Body of pancreas (tissue), 4 donors: ENCODE data around the gene THSD7B. TPM values are rescaled to one million over a fixed set of nuclear protein-coding genes. Genes with fewer than 3 reads are reported as not detected.

Experiments
- ATAC-seq: fragments of 150-250 bp; one replicate; pipeline ENCODE4 v1.9.1; 2016
- DNase-seq, 4 donors: peaks; one replicate each; pipeline ENCODE4 v3.0.0-alpha.2; 2019
- H3K27ac ChIP-seq, 4 donors: fragments of 200-600 bp; sonication (generic); 1 replicate in 3 of 4; 2 replicates in 1 of 4; pipeline versions ENCODE4 v1.5.1 to v1.6.1; 2016 to 2019; ENCODE audit warnings: mild to moderate bottlenecking in 1 of 4, mixed read lengths in 1 of 4, moderate library complexity in 1 of 4
- H3K27me3 ChIP-seq, 2 donors: fragments of 200-600 bp; sonication (generic); one replicate each; pipeline ENCODE4 v1.6.0; 2016; ENCODE audit warnings: mild to moderate bottlenecking in 1 of 2
- H3K36me3 ChIP-seq, 2 donors: fragments of 200-600 bp; sonication (generic); replicated peaks in 1 of 2; 2 replicates each; pipeline ENCODE4 v1.5.1; 2016; ENCODE audit warnings: low read depth in 2 of 2; ENCODE audit not compliant: insufficient read depth in 1 of 2
- H3K4me1 ChIP-seq: fragments of 200-600 bp; sonication (generic); one replicate; pipeline ENCODE4 v1.6.0; 2016
- H3K4me3 ChIP-seq, 2 donors: fragments of 200-600 bp; sonication (generic); 1 replicate in 1 of 2; 2 replicates in 1 of 2; pipeline ENCODE4 v1.5.1; 2016 to 2019
- H3K9me3 ChIP-seq, 3 donors: fragments of 200-600 bp; sonication (generic); 1 replicate in 2 of 3; 2 replicates in 1 of 3; pipeline ENCODE4 v1.5.1; 2016
- CTCF ChIP-seq, 7 experiments: fragments of 450-650 bp in 4 of 7; fragments of 200-600 bp in 3 of 7; sonication (generic) in 3 of 7; IDR thresholded peaks; one replicate each; pipeline ENCODE4 v1.5.1; 2016 to 2019; ENCODE audit warnings: antibody characterized with exemption in 7 of 7
- POLR2A ChIP-seq, 3 donors: fragments of 450-650 bp; IDR thresholded peaks; one replicate each; pipeline ENCODE4 v1.6.1; 2016; ENCODE audit warnings: antibody characterized with exemption in 3 of 3, mild to moderate bottlenecking in 2 of 3
- WGBS, 2 donors: methylation state at CpG; one replicate each; pipeline ENCODE4 v1.1.5; 2017; 5-methylcytosine and 5-hydroxymethylcytosine counted together
- intact Hi-C: fragments of 100-400 bp; cut with DNase I; formaldehyde crosslinking; loops from one replicate; pipeline ENCODE4 v1.15.1; 2023
- total RNA-seq, 2 donors: library from RNA; depleted of rRNA; stranded (reverse); fragments of >200 nt; gene quantifications; one replicate each; pipeline ENCODE4 v1.1.0, GENCODE V29; 2016

The THSD7B gene
- total RNA-seq, 2 donors from 2014 or later, result 0.26 to 0.33 TPM

- no peak overlapping the region for H3K4me3 ChIP-seq
- H3K36me3 ChIP-seq, result no peaks in the 10 kb centered on the region
- no peaks in the 10 kb centered on the region for H3K4me1 ChIP-seq
- whole genome bisulfite sequencing, 2 donors, result 20 to 28% methylated on average over 3 of the region's 3 CpGs
- no peaks in the 10 kb centered on the region for H3K9me3 ChIP-seq
- DNase-seq, result no peak
- no peak for ATAC-seq
- H3K27me3 ChIP-seq, result no peaks in the 10 kb centered on the region
- intact Hi-C loops, result no loop called here
- no peak for TF ChIP-seq CTCF (IDR thresholded peaks at IDR 0.05)
- TF ChIP-seq POLR2A (IDR thresholded peaks at IDR 0.05), result no peak
- H3K27ac ChIP-seq, result no peak overlapping the region
These were observed 167.4 kb downstream of the THSD7B start for GRCh38 chr2:136932700-136933099.

GRCh38 chr2:136935119-136935518 lies 169.8 kb downstream of the THSD7B start:
- no peak overlapping the region for H3K4me3 ChIP-seq
- WGBS, 2 donors, result 85 to 90% methylated on average over 1 of the region's 1 CpG
- no peaks in the 10 kb centered on the region for H3K36me3 ChIP-seq
- no peak for ATAC-seq
- intact Hi-C loops, result no loop called here
- H3K27ac ChIP-seq, result no peak overlapping the region
- TF ChIP-seq CTCF (IDR thresholded peaks at IDR 0.05) (no peak), POLR2A (IDR thresholded peaks at IDR 0.05) (no peak)
- H3K4me1 ChIP-seq, result no peaks in the 10 kb centered on the region
- no peaks in the 10 kb centered on the region for H3K27me3 ChIP-seq
- no peaks in the 10 kb centered on the region for H3K9me3 ChIP-seq
- DNase-seq, result no peak

GRCh38 chr2:136956050-136956449 lies 190.7 kb downstream of the THSD7B start:
- ATAC-seq (no peak), DNase-seq (no peak)
- no peak for TF ChIP-seq CTCF (IDR thresholded peaks at IDR 0.05)
- TF ChIP-seq POLR2A (IDR thresholded peaks at IDR 0.05), result no peak
- WGBS, 2 donors, result 0 to 37% methylated on average over 1 of the region's 1 CpG
- no peak overlapping the region for H3K27ac ChIP-seq
- no peak overlapping the region for H3K4me3 ChIP-seq
- H3K27me3 ChIP-seq, result no peaks in the 10 kb centered on the region
- H3K9me3 ChIP-seq, result no peaks in the 10 kb centered on the region
- H3K4me1 ChIP-seq, result no peaks in the 10 kb centered on the region
- no peaks in the 10 kb centered on the region for H3K36me3 ChIP-seq
- intact Hi-C loops, result no loop called here

GRCh38 chr2:136957044-136957443 lies 191.7 kb downstream of the THSD7B start:
- H3K27me3 ChIP-seq, result no peaks in the 10 kb centered on the region
- H3K9me3 ChIP-seq, result no peaks in the 10 kb centered on the region
- no peaks in the 10 kb centered on the region for H3K36me3 ChIP-seq
- no peak overlapping the region for H3K4me3 ChIP-seq
- 0 to 16% methylated on average over 1 of the region's 1 CpG for WGBS, 2 donors
- TF ChIP-seq POLR2A (IDR thresholded peaks at IDR 0.05), result no peak
- ATAC-seq (no peak), DNase-seq (no peak)
- intact Hi-C loops, result no loop called here
- H3K27ac ChIP-seq, result no peak overlapping the region
- H3K4me1 ChIP-seq, result no peaks in the 10 kb centered on the region

GRCh38 chr2:136962105-136962725 lies 196.9 kb downstream of the THSD7B start:
- ATAC-seq (no peak), DNase-seq (no peak)
- H3K27me3 ChIP-seq, result no peaks in the 10 kb centered on the region
- no peaks in the 10 kb centered on the region for H3K36me3 ChIP-seq
- no peak overlapping the region for H3K27ac ChIP-seq
- intact Hi-C loops, result no loop called here
- TF ChIP-seq POLR2A (IDR thresholded peaks at IDR 0.05), result no peak
- TF ChIP-seq CTCF (IDR thresholded peaks at IDR 0.05), result no peak
- no peaks in the 10 kb centered on the region for H3K9me3 ChIP-seq
- WGBS, 2 donors, result 52% methylated on average over 3 of the region's 3 CpGs
- H3K4me3 ChIP-seq, result no peak overlapping the region
- no peaks in the 10 kb centered on the region for H3K4me1 ChIP-seq
